Colonic mucosa (tissue), 4 donors: Measurements from ENCODE around the gene PPIP5K1. TPM values are rescaled to one million over a fixed set of nuclear protein-coding genes. Genes with fewer than 3 reads are reported as not detected.

Source experiments
- DNase-seq: peaks from one replicate; pipeline ENCODE4 v3.0.0-alpha.2; 2020
- H3K27ac ChIP-seq: fragments of 200-600 bp; one replicate; pipeline ENCODE4 v1.8.0; 2021
- H3K27me3 ChIP-seq: fragments of 200-600 bp; one replicate; pipeline ENCODE4 v1.8.0; 2021
- H3K36me3 ChIP-seq: fragments of 200-600 bp; one replicate; pipeline ENCODE4 v1.8.0; 2021
- H3K4me1 ChIP-seq: fragments of 200-600 bp; one replicate; pipeline ENCODE4 v1.8.0; 2021; ENCODE audit warnings: mild to moderate bottlenecking
- H3K4me3 ChIP-seq: fragments of 200-600 bp; one replicate; pipeline ENCODE4 v1.8.0; 2021
- H3K9ac ChIP-seq, 2 donors: one replicate each; pipeline ENCODE4 v1.7.0; 2013; ENCODE audit warnings: control low read depth in 2 of 2, low read depth in 2 of 2, low read length in 2 of 2
- H3K9me3 ChIP-seq: fragments of 200-600 bp; one replicate; pipeline ENCODE4 v1.8.0; 2021
- intact Hi-C: fragments of 100-400 bp; cut with DNase I; formaldehyde crosslinking; loops from one replicate; pipeline ENCODE4 v1.14.1; 2022
- total RNA-seq, 2 donors: library from RNA; stranded (reverse); fragmentation: NEBNext Ultra II Directional in 1 of 2; extraction: Animal tissue kit (Norgen Biotek cat#: 25700) in 1 of 2; gene quantifications; one replicate each; pipeline ENCODE4 v1.2.1, GENCODE V29; 2021
- TF ChIP-seq, protein P1 (sequence below): fragments of 200-600 bp; IDR thresholded peaks from one replicate; pipeline ENCODE4 v1.8.0; 2022; ENCODE audit warnings: antibody characterized with exemption, mild to moderate bottlenecking
- donor health status: healthy.
- donor health status: DM: no; HTN: no; CAD: no.
- donor health status: DM: no; HTN: no; CAD: no.

PPIP5K1 gene
- total RNA-seq, 2 donors from 2014 or later = 62.5 to 116 TPM

DNA sequence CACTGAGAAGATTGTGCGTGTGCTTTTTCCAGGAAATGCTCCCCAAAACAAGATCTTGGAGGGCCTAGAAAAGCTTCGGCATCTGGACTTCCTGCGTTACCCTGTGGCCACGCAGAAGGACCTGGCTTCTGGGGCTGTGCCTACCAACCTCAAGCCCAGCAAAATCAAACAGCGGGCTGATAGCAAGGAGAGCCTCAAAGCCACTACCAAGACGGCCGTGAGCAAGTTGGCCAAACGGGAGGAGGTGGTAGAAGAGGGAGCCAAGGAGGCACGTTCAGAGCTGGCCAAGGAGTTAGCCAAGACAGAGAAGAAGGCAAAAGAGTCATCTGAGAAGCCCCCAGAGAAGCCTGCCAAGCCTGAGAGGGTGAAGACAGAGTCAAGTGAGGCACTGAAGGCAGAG lies 67.8 kb downstream of the PPIP5K1 start:
- intact Hi-C loops = no loop called here
- Histone ChIP-seq H3K4me1 (no peaks in the 10 kb centered on the region), H3K9me3 (no peaks in the 10 kb centered on the region), H3K27me3 (no peaks in the 10 kb centered on the region), H3K9ac (no peak overlapping the region), H3K36me3 (no peaks in the 10 kb centered on the region), H3K27ac (no peak overlapping the region), H3K4me3 (no peak overlapping the region)
- TF ChIP-seq, protein P1, sequence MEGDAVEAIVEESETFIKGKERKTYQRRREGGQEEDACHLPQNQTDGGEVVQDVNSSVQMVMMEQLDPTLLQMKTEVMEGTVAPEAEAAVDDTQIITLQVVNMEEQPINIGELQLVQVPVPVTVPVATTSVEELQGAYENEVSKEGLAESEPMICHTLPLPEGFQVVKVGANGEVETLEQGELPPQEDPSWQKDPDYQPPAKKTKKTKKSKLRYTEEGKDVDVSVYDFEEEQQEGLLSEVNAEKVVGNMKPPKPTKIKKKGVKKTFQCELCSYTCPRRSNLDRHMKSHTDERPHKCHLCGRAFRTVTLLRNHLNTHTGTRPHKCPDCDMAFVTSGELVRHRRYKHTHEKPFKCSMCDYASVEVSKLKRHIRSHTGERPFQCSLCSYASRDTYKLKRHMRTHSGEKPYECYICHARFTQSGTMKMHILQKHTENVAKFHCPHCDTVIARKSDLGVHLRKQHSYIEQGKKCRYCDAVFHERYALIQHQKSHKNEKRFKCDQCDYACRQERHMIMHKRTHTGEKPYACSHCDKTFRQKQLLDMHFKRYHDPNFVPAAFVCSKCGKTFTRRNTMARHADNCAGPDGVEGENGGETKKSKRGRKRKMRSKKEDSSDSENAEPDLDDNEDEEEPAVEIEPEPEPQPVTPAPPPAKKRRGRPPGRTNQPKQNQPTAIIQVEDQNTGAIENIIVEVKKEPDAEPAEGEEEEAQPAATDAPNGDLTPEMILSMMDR = no peak
- no peak for DNase-seq

GRCh38 chr15:43521419-43521818 lies 68.6 kb downstream of the PPIP5K1 start:
- Histone ChIP-seq H3K9ac (no peak overlapping the region), H3K36me3 (no peaks in the 10 kb centered on the region), H3K4me3 (no peak overlapping the region), H3K9me3 (no peaks in the 10 kb centered on the region), H3K4me1 (peaks cover 3% of the 10 kb centered on the region), H3K27ac (no peak overlapping the region), H3K27me3 (no peaks in the 10 kb centered on the region)
- TF ChIP-seq, protein P1 = no peak
- intact Hi-C loops = no loop called here
- DNase-seq = no peak

DNA sequence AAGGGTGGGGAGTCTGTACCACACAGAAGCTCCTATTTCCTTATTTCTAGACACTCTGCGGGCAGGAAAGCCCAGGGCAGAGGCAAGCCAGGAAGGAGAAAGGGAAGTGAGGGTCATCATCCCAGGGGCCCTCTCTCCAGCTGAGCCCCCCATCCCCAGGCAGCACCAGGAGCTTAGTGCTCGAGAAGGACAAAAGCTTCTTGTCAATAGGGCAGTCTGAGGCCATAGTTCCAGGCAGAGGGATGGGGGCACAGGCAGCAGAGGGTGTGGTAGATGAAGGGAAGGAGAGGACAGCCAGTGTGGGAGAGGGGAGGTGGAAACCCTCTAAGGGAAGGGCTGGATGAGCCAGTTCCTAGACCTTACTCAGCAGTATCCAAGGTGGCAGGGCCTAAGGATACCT lies 69.9 kb downstream of the PPIP5K1 start:
- H3K4me1 ChIP-seq = peaks cover 3% of the 10 kb centered on the region
- intact Hi-C loops = no loop called here
- DNase-seq = no peak
- H3K4me3 ChIP-seq = no peak overlapping the region
- H3K9ac ChIP-seq = no peak overlapping the region
- no peaks in the 10 kb centered on the region for H3K27me3 ChIP-seq
- no peak overlapping the region for H3K27ac ChIP-seq
- H3K36me3 ChIP-seq = no peaks in the 10 kb centered on the region
- TF ChIP-seq, protein P1 = no peak
- no peaks in the 10 kb centered on the region for H3K9me3 ChIP-seq

- H3K4me1 ChIP-seq = peaks cover 3% of the 10 kb centered on the region
- H3K9ac ChIP-seq = no peak overlapping the region
- no peak for DNase-seq
- no peaks in the 10 kb centered on the region for H3K27me3 ChIP-seq
- intact Hi-C loops = no loop called here
- no peaks in the 10 kb centered on the region for H3K9me3 ChIP-seq
- H3K4me3 ChIP-seq = no peak overlapping the region
- no peaks in the 10 kb centered on the region for H3K36me3 ChIP-seq
- no peak overlapping the region for H3K27ac ChIP-seq
- TF ChIP-seq, protein P1 = no peak
These were observed 70.8 kb downstream of the PPIP5K1 start for GRCh38 chr15:43519196-43519595.

DNA sequence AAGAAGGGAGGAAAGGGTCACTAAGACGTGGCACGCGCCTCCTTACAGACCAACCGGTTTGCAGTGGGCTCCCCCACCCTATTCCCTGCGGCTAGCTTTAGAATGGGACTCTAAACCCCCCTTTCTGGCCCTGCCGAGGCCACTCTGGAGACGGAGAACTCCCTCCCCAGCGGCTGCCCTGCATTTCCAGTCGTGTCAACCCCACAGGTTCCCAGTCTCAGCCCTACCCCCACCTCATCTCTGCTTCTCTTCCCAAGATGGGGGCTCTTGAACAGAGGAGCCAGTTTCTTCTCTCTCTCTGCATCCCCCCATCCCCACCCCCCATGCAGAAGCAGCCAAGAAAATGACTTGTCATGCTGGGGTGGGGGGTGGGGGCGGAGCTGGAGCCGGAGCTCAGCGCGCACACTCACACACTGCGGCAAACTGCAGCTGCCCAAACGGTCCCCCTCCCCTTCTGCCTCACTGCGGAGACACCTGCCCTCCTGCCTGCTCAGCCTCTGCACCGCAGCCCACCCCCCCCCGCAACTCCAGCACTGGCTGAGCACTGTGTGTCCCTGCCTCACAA lies 71.7 kb downstream of the PPIP5K1 start:
- no peaks in the 10 kb centered on the region for H3K27me3 ChIP-seq
- TF ChIP-seq, protein P1 = no peak
- no peaks in the 10 kb centered on the region for H3K9me3 ChIP-seq
- peak overlapping the region; percentile 48 to 64 for H3K9ac ChIP-seq
- H3K4me3 ChIP-seq = peak overlapping the region; percentile 23
- DNase-seq = no peak
- intact Hi-C loops = no loop called here
- no peak overlapping the region for H3K27ac ChIP-seq
- peaks cover 3% of the 10 kb centered on the region for H3K4me1 ChIP-seq
- no peaks in the 10 kb centered on the region for H3K36me3 ChIP-seq
